GM19467 (cell line): Measurements from ENCODE around the gene NAPEPLD.
"Not testable (repeated sequence)": the region's sequence is repeated elsewhere in the genome, so short reads cannot be mapped to it uniquely, and the experiment has no call there.

Source experiments
- ATAC-seq: cut with Tn5 transposase; IDR thresholded peaks from one replicate; pipeline ENCODE4 v1.9.1; 2021; ENCODE audit warnings: mild to moderate bottlenecking, moderate library complexity; ENCODE audit not compliant: unreplicated experiment

The NAPEPLD gene

GRCh38 chr7:103148994-103149807, at the start of gene NAPEPLD:
TSS of gene NAPEPLD (minus strand) at chr7:103149099. CDS start at chr7:103128776, 20,323 bp downstream.
- ATAC-seq = peak; percentile 79

DNA sequence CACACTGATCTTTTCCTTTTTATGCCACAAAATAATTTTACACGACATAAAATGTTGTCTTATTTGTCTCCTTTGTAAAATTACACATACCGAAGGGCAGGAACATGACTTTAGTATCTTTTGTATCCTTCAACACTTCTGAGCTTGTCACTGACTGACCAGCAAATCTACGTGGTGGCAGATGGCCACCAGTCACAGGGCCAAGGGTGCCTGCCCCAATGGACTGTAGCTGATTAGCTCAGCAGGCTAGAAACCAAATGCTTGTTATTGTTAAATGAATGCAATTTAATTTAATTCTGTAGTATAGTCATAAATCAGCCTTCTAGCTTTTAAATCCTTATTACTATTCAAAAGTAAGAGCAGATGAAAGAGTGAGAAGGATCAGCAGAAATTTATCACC, 49.2 kb upstream of the NAPEPLD start:
- not testable (repeated sequence) for ATAC-seq

DNA sequence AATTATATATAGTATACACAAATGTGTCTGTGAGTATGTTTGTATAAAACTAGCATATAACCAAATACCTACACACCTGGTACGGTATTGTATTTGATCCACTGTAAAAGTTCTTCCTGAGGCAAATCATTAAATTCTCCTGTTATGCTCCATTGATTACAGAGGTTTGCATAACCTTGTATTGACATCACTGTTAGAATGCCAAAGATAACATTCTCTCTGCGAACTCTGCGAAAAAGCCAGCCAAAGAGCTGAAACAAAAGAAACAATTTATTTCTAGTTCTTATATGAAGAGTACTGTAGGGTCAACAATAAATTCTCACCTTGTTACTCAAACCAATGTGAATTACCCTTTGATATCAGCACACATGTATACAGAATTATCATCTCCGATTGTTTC, 46.5 kb upstream of the NAPEPLD start:
- not testable (repeated sequence) for ATAC-seq

DNA sequence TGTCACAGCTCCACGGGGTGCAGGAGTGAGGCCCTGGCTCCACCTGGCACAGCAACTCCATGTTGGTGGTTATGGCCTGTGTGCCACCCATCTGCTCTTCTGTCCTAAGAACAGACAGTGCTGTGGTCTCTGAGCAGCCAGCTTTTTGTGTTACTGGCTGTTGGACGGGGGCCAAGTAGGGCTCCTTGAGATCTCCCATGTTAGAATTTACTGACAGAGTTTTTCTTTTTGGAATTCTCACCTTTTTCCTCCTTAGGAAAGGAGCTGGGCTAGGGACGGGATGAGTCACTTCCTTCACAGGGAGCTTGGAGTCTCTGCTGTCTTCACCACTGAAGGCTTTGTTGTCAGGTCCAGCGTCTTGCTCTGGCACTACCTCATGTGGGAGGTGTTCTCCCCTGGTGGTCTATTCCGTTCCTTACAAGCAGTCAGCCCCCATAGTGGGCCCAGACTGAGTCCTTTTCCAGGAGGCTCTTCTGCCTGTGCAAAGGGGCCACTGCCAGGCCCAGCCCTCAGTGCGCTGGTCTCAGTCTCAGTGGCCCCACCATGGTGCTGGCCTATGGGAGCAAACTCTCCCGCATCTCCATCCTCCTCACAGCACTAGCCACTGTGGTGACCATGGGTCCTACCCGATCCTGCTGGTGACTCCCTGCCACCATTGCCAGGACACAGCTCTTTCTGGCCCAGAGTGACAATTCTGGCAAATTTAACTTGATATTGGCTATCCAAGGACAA, 23.7 kb upstream of the NAPEPLD start:
- ATAC-seq = not testable (repeated sequence)

DNA sequence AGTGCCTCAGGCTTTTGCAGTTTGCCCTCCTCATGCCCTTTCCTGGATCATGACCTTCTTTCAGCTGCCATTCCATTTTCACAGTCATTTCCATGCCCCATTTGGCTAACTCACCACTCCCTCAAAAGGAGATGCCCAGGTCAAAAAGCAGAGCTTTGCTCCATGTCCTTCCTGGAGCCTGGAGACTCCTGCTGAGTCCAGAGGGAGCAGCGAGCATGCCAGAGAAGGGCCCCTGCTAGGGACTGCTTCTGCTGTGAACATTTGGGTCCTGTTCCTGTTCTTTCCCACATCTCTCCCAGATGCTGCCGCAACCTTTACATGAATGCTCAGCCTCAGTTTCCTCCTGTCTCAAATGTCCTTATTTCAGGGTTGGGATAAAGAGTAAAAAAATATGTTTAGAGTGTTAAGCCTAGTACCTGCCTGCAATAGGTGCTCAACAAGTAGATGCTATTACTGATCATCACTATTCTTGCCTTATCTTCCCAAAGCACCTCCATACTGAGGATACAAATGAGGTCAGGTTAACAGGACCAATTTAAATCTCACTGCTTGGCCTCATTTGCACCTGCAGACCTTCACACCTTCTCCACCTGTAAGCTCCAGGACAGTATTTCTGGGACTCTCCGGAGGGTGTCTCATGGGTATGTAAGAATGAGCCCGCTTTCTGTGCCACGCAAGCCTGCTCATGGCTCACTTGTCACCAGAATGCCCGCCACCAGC, 23.0 kb upstream of the NAPEPLD start:
- not testable (repeated sequence) for ATAC-seq

- not testable (repeated sequence) for ATAC-seq
Measured at GRCh38 chr7:103166921-103167544, 18.1 kb upstream of the NAPEPLD start.

GRCh38 chr7:103163087-103163825, 14.4 kb upstream of the NAPEPLD start:
- ATAC-seq = not testable (repeated sequence)

- ATAC-seq = not testable (repeated sequence)
Measured at GRCh38 chr7:103162641-103163040, 13.7 kb upstream of the NAPEPLD start.

DNA sequence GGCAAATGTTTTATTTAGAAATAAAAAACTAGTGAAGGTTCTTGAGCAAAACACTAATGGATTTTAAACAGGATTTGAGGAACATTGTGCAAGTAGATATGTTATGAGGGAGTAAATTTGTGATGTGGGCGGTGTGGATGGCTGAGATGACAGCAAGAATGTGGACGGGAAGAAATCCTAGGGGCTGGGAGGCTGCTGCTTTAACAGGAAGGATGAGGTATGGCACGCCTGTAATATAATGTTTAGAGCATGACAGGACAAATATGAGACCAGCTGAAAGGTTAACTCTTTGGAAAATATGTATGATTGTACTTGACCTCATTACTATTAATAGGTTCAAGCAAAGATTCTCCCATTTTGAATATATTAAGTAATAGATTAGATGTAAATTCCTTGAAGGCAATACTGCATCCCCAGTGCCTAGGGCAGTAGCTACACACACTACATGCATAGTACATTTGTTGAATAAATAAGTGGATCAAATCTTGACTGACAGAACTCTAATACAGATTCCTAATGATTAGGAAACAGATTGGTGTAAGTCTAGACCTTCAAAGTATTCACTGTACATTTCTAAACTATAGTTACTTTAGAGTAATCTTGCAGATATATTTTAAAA, 13.2 kb upstream of the NAPEPLD start:
- ATAC-seq = not testable (repeated sequence)

DNA sequence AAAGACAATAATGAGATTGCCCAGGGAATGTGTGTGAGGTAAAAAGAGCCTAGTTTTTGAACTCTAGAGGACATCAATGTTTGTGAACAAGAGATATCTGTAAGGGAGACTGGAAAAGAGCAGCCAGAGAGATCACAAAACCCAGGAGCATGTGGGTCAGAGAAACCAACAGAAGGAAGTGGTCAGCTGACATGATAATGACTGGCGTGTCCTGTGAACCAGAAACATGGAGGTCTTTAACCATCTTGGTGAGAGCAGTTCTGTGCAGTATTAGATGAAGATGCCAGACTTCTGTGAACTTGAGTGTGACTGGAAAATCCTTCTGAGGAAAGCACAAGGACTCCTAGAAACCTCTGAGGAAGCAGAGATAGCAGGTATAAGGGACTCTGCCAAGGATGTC, 10.2 kb upstream of the NAPEPLD start:
- not testable (repeated sequence) for ATAC-seq

DNA sequence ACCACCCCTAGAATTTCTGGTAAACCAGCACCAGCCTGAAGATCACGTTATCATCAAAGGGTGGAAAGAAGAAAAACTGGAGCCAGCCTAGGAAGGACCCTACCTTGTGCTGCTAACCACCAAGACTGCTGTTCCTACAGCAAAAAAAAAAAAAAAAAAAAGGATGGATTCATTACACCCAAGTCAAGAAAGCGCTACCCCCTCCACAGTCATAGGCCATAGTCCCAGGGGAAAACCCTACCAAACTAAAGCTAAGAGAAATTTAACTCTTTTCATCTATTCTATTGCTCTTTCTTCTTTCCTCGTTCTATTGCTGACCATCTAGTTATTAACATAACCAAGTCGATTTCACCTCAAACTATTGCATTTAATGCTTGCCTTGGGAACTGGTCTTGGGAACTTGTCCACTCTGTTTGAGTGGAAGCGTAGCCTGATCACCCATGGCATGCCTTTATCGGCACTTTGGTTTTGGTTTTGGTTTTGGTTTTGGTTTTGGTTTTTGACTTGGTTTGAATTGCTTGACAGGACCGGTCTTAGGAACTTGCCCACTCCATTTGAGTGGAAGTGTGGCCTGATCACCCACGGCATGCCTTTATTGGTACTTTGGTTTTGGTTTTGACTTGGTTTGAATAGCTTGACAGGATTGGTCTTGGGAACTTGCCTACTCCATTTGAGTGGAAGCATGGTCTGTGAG, 6.6 kb upstream of the NAPEPLD start:
- ATAC-seq = peak; percentile 79

- no peak for ATAC-seq
Measured at GRCh38 chr7:103154042-103154441, 5.1 kb upstream of the NAPEPLD start.

GRCh38 chr7:103152744-103153617, 4.1 kb upstream of the NAPEPLD start:
- ATAC-seq = not testable (repeated sequence)

GRCh38 chr7:103151993-103152676, 3.2 kb upstream of the NAPEPLD start:
- ATAC-seq = not testable (repeated sequence)

DNA sequence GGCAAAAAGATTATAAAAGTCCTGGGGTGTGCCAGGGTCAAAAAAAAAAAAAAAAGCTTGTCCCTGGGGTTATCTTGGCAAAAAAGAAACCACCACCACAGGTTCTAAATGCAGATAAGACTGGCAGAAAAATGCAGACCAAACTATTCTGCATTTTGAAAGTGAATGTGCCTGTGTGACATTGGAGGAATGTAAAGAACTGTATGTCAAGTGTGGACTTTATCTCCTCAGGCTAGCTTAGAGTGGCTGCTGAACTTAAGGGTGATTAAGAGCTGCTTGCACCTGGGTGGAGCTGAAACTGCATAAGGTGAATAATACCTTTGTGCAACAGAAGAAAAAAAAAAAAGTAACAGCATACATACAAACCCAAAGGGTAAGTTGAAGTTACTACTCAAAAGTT, 1.3 kb upstream of the NAPEPLD start:
- no peak for ATAC-seq

DNA sequence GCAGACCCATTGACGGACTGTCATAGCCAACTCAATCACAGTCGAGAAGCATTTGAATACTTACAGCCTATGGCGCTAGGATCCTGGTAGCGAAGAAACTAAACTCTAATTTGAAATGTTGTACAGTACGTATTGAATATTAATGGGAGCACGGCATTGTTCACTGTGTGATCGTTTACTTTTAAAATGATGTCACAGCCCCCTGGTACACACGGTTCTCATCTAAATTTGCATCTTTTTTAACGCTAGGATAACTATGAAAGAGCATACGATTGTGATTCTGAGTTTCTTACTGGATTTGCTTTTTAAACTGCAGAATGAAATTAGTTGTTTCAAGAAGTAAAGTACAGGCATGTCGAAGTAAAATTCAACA, 895 bp upstream of the NAPEPLD start:
- ATAC-seq = peak; percentile 9

- ATAC-seq = no peak
Measured at GRCh38 chr7:103148131-103148993, 537 bp downstream of the NAPEPLD start.
